PC-9 (cell line): ENCODE results near the gene CNGA1.

Source experiments
- CTCF ChIP-seq: fragments of 200-600 bp; sonication (generic); conservative IDR thresholded peaks from 2 replicates; pipeline ENCODE4 v1.6.1; 2017; ENCODE audit warnings: mixed run types, antibody characterized with exemption, mild to moderate bottlenecking, moderate library complexity
- EZH2 ChIP-seq: fragments of 200-600 bp; sonication (generic); IDR thresholded peaks from 2 replicates; pipeline ENCODE4 v1.8.0; 2017; ENCODE audit warnings: antibody characterized with exemption, low read depth

- TF ChIP-seq CTCF (no peak), EZH2 (no peak)
Observed at GRCh38 chr4:48024522-48024921, 8.0 kb upstream of the CNGA1 start.
